C4-2B (cell line): ENCODE data around the gene TOR4A.

Experiments
- ZFX ChIP-seq: fragments of 450-650 bp; IDR thresholded peaks from 2 replicates; pipeline ENCODE4 v1.6.1; 2017
- TF ChIP-seq, protein P1 (sequence below): fragments of 450-650 bp; conservative IDR thresholded peaks from 2 replicates; pipeline ENCODE4 v1.5.1; 2017; ENCODE audit warnings: mild to moderate bottlenecking

DNA sequence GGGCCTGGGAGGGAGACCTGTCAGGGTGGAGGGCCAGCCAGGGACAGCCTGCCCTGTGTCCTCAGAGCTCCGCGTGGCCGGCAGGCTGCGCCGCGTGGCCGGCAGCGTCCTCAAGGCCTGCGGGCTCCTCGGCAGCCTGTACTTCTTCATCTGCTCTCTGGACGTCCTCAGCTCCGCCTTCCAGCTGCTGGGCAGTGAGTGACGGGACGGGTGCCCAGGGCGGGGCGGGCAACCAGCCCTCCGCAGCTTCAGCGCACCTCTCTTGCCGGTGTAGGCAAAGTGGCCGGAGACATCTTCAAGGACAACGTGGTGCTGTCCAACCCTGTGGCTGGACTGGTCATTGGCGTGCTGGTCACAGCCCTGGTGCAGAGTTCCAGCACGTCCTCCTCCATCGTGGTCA, 45.0 kb upstream of the TOR4A start:
- TF ChIP-seq, protein P1, sequence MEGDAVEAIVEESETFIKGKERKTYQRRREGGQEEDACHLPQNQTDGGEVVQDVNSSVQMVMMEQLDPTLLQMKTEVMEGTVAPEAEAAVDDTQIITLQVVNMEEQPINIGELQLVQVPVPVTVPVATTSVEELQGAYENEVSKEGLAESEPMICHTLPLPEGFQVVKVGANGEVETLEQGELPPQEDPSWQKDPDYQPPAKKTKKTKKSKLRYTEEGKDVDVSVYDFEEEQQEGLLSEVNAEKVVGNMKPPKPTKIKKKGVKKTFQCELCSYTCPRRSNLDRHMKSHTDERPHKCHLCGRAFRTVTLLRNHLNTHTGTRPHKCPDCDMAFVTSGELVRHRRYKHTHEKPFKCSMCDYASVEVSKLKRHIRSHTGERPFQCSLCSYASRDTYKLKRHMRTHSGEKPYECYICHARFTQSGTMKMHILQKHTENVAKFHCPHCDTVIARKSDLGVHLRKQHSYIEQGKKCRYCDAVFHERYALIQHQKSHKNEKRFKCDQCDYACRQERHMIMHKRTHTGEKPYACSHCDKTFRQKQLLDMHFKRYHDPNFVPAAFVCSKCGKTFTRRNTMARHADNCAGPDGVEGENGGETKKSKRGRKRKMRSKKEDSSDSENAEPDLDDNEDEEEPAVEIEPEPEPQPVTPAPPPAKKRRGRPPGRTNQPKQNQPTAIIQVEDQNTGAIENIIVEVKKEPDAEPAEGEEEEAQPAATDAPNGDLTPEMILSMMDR: no peak
- TF ChIP-seq ZFX: 0 out of 2 replicates have a peak, but pooled peaks have one; percentile 29
